Right hindlimb (tissue), 1 donor: ENCODE results near the gene ASB1.

Source experiments
- DNase-seq: peaks from one replicate; pipeline ENCODE4 v3.0.0-alpha.2; 2018

The ASB1 gene

DNA sequence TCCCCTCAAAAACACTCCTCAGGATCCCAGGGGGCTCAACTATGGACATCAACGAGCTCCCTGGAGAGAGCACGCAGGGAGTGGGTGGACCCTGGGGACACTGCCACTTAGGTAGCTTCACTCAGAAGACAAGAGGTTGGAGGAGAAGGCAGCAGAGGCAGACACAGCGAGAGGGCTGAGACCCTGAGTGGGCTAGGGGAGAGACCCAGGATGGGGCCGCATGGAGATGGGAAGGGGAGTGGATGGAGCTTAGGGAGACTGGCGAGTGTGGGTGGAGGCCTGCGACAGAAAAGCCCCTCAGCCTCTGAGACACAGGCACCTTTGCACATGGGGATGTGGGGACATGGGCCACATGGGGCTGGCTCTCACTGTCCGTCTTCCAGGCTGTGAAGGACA is 70.9 kb downstream of the ASB1 start:
- no peak for DNase-seq

DNA sequence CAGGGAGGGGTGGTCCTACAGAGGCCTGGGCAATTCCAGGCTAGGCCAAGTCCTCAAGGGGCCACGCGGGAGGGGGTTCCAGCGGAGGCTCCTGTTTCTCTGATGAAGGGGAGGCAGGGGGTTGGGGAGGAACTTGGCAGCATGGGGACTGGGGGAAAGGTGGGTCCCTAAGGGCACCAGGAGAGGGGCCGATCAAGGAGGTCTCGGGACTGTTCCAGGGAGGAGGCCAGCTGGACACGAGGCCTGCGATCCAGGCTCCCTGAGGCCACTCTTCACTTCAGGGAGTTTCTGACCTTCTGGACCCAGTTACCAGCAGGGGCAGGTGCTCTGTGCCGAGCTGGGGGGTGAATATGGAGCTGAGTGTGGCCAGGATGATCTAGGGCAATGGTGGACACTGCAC is 71.5 kb downstream of the ASB1 start:
- no peak for DNase-seq

DNA sequence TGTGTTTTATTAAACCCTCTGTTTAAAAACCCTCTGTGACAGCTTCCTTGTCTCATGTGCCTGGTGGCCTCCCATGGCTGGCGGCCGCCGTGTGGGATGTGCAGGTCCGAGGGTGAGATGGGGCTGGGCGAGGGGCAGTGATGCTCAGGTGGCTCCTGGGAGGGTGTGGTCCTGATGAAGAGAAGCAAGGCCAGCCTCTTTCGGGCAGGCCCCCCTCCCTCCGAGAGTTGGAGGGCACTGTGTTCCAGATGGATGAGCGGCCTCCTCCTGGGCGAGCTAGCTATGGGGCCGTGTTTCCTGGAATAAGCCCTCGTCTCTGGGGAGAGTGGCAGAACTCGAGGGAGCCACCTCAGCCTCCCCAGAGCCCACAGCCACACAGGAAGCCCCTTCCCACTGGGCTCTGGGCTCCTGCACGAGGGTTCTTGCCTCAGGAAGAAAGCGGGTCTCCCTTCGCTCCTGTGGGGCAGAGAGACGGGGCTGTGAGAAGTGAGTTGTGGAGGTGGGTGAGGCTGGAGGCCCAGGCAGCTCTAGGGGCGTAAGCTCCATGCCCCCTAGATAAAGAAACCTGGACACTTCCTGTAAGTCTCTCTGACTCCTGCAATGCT is 72.1 kb downstream of the ASB1 start:
- DNase-seq: no peak

DNA sequence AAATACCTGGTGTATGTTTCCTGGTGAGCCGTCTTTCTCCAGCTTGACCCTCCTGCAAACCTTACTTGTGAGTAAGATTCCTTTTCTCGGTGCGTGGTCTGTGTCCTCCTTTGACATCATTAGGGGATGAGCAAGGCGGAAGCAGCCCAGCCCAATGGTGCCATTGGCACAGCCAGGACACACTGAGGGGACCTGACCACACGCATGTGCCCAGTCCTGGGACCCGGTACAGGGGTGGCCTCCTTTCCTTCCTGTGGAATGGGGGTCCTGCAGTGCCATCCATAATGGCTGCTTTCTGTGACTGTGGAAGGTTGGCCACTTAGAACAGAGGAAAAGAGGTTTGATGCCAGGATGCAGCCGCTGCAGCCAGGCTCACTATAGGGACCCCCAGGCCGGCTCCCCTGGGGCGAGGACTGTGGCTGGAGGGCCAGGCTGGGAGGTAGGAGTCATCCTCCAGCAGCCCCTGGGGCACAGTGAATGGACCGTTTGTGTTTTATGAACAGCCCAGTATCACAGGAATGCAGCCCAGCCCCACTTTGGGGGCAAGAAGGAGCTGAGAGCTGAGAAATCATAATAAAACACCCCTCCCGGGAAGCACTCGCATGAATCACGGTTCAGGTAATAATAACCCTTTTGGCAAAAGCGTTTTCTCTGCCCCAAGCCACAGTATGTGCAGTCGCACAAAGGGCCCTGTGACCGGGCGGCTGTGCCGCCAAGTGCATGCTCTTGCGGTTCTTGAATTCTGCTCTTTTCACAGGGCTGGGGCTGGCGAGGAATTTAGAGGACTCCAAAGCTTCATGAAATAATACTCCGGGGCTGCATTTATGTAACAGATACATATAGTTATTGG is 73.2 kb downstream of the ASB1 start:
- DNase-seq: no peak

DNA sequence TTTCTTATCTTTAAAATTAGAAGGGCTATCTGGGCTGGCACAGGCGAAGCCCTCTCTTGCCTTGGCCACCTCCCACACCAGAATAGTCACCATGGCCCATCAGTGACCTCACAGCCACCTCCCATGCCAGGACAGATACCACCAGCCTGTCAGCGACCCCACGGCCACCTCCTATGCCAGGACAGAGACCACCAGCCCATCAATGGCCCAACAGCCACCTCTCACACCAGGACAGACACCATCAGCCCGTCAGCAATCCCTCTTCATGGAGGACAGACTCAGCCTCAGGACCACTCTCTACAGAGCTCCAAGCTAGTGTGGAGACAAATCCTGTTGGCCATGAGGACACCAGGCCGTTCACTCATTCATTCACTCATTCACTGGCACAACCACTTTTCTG is 74.6 kb downstream of the ASB1 start:
- no peak for DNase-seq
